Ishikawa (cell line): ENCODE measurements around the gene CEP104.

ENCODE experiments used
- EGR1 ChIP-seq: IDR thresholded peaks from 2 replicates; pipeline ENCODE4 v1.6.1; 2012
- FOXM1 ChIP-seq: IDR thresholded peaks from 2 replicates; pipeline ENCODE4 v1.6.1; 2012; ENCODE audit warnings: low read depth, borderline replicate concordance
- RAD21 ChIP-seq: IDR thresholded peaks from 2 replicates; pipeline ENCODE4 v1.6.1; 2012; ENCODE audit warnings: low read depth
- TAF1 ChIP-seq: IDR thresholded peaks from 2 replicates; pipeline ENCODE4 v1.6.1; 2012; ENCODE audit warnings: low read depth, mild to moderate bottlenecking
- YY1 ChIP-seq: IDR thresholded peaks from 2 replicates; pipeline ENCODE4 v1.6.1; 2012; ENCODE audit warnings: low read depth
- TF ChIP-seq, protein P1 (sequence below): IDR thresholded peaks from 2 replicates; pipeline ENCODE4 v1.6.1; 2012; ENCODE audit warnings: low read depth, mild to moderate bottlenecking

DNA sequence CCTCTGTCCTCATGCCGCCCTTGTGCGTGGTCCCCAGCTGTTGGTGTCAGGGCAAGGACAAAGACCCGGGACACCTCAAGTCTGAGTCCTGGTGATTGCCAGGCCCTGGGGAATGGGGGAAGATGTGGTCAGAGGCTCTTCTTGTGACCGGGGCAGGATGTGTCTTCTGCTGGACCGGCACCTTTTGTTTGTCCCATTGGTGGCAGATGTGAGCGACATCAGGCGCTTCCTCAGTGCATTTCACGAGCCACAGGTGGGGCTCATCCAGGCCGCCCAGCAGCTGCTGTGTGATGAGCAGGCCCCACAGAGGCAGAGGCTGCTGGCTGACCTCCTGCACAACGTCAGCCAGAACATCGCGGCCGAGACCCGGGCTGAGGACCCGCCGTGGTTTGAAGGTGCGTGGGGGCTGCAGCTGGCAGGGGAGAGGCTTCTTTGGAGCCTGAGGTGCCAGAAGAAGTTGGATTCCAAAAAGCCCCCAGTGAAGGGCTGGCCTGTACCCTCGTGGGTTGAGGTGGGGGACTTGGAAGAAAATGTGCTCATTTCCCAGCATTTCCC is 8.7 kb upstream of the CEP104 start:
- TF ChIP-seq RAD21 (no peak), FOXM1 (no peak), EGR1 (no peak), TAF1 (no peak), YY1 (no peak)
- TF ChIP-seq, protein P1, sequence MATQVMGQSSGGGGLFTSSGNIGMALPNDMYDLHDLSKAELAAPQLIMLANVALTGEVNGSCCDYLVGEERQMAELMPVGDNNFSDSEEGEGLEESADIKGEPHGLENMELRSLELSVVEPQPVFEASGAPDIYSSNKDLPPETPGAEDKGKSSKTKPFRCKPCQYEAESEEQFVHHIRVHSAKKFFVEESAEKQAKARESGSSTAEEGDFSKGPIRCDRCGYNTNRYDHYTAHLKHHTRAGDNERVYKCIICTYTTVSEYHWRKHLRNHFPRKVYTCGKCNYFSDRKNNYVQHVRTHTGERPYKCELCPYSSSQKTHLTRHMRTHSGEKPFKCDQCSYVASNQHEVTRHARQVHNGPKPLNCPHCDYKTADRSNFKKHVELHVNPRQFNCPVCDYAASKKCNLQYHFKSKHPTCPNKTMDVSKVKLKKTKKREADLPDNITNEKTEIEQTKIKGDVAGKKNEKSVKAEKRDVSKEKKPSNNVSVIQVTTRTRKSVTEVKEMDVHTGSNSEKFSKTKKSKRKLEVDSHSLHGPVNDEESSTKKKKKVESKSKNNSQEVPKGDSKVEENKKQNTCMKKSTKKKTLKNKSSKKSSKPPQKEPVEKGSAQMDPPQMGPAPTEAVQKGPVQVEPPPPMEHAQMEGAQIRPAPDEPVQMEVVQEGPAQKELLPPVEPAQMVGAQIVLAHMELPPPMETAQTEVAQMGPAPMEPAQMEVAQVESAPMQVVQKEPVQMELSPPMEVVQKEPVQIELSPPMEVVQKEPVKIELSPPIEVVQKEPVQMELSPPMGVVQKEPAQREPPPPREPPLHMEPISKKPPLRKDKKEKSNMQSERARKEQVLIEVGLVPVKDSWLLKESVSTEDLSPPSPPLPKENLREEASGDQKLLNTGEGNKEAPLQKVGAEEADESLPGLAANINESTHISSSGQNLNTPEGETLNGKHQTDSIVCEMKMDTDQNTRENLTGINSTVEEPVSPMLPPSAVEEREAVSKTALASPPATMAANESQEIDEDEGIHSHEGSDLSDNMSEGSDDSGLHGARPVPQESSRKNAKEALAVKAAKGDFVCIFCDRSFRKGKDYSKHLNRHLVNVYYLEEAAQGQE, result no peak
